Measurements from ENCODE around the gene PKP4.

The PKP4 gene

DNA sequence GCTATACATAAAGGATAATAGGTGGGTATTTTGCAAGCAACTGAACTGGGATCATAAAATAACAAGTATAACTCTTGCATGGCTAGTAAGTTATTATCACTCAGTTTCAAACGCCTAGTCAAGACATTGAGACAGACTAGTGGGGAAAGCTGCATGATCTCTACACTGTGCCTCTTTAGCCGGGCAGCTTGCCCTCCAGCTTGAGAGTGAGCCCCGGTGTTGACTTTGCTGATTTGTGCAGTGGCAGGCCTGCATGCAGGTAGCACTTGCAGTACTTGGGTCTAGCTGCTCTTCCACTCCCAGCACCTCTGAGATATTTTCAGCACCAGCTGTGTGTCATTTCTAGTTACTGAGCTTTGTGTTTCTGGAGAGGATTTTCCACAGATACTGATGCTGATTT is 219.5 kb downstream of the PKP4 start:
- no peak overlapping the region for H3K4me3 ChIP-seq (ENCODE audit: low read length)
- TF ChIP-seq, protein P1, sequence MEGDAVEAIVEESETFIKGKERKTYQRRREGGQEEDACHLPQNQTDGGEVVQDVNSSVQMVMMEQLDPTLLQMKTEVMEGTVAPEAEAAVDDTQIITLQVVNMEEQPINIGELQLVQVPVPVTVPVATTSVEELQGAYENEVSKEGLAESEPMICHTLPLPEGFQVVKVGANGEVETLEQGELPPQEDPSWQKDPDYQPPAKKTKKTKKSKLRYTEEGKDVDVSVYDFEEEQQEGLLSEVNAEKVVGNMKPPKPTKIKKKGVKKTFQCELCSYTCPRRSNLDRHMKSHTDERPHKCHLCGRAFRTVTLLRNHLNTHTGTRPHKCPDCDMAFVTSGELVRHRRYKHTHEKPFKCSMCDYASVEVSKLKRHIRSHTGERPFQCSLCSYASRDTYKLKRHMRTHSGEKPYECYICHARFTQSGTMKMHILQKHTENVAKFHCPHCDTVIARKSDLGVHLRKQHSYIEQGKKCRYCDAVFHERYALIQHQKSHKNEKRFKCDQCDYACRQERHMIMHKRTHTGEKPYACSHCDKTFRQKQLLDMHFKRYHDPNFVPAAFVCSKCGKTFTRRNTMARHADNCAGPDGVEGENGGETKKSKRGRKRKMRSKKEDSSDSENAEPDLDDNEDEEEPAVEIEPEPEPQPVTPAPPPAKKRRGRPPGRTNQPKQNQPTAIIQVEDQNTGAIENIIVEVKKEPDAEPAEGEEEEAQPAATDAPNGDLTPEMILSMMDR (IDR thresholded peaks at IDR 0.05; ENCODE audit: insufficient read depth, low read depth, low read length, missing control alignments) = no peak

DNA sequence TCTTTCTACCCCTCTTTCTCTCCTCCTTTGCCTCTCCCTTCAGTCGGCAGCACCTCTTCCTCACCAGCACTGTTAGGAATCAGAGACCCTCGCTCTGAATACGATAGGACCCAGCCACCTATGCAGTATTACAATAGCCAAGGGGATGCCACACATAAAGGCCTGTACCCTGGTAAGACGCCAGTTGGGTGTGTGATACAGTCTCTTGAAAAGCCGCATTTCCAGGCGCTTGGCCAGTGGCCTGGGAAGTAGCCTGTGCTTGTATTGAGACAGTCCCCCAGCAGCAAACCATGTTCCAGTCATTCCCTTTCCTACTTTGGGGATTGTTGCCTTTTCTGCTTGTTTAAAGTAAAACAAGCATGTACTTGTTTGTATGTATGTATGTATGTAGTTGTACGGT is 219.9 kb downstream of the PKP4 start:
- H3K4me3 ChIP-seq (ENCODE audit: low read length) = no peak overlapping the region
- no peak for DNase-seq (ENCODE audit: low read depth)
- TF ChIP-seq, protein P1 (IDR thresholded peaks at IDR 0.05; ENCODE audit: insufficient read depth, low read depth, low read length, missing control alignments) = no peak

More for the DNA sequence above, 219.5 kb downstream of the PKP4 start:
- DNase-seq (ENCODE audit: low read depth) = no peak

DNA sequence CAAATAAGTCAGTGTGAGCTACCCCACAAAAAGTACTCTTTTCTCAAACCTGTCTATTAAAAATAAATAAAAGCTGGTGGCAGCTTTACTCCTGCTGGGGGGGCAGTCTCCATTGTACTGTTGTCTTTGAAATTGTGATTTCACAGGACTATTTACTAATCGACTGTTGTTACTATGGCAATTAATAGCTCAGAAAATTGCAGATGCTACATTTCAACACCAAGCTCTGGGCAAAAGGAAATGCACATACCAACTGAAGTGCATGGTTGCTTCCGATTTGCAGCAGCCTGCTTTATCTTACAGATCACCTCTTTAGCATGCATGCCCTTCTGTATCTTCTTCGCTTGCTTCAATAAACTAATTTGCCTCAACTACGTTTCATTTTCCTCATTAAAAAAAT is 220.8 kb downstream of the PKP4 start:
- no peak for DNase-seq (ENCODE audit: low read depth)
- no peak overlapping the region for H3K4me3 ChIP-seq (ENCODE audit: low read length)
- TF ChIP-seq, protein P1 (IDR thresholded peaks at IDR 0.05; ENCODE audit: insufficient read depth, low read depth, low read length, missing control alignments) = no peak

- DNase-seq (ENCODE audit: low read depth) = no peak
- no peak overlapping the region for H3K4me3 ChIP-seq (ENCODE audit: low read length)
- TF ChIP-seq, protein P1 (IDR thresholded peaks at IDR 0.05; ENCODE audit: insufficient read depth, low read depth, low read length, missing control alignments) = no peak
These were observed 225.1 kb downstream of the PKP4 start for GRCh38 chr2:158681816-158682215.

DNA sequence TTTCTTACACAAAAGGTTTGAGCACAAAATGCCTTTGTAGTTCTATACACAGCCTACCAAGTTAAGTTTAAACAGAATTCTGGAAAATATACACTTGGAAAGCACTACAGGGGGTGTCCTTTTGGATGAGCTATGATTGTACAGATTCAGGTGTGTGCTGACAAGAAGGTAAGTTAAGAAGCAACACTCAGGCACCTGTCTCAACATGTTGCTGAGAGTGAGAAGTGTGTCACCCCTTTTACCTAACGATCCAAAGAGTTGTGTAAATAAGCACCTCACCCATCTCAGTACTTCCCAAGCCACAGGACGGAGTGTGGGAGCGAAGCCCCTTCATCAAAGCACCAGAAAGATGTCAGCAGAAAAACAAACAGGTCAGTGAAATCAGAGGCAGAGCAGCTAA is 228.9 kb downstream of the PKP4 start:
- TF ChIP-seq, protein P1 (IDR thresholded peaks at IDR 0.05; ENCODE audit: insufficient read depth, low read depth, low read length, missing control alignments) = no peak
- H3K4me3 ChIP-seq (ENCODE audit: low read length) = peak overlapping the region; percentile 6
- peak; percentile 92 for DNase-seq (ENCODE audit: low read depth)

GRCh38 chr2:158686210-158686691 is 229.5 kb downstream of the PKP4 start:
- TF ChIP-seq, protein P1 (IDR thresholded peaks at IDR 0.05; ENCODE audit: insufficient read depth, low read depth, low read length, missing control alignments) = no peak
- no peak overlapping the region for H3K4me3 ChIP-seq (ENCODE audit: low read length)
- DNase-seq (ENCODE audit: low read depth) = peak; percentile 18

DNA sequence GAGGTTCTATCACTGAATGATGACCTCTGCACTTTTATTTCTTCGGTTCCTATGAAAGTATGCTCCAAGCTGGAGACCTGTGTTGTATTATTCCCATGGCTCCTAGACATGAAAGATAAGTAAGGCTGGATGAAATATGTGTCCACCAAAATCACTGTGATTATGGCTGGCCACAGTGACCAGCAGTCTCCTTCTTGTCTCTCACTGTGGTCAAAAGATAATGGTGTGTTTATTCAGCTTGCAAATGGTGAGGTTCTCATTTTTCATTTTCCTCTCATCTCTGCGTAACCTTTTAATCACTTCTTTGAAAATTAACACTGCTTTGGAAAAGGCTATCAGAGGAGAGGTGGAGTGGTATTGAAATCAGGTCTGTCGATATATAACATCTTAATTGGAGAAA is 230.6 kb downstream of the PKP4 start:
- TF ChIP-seq, protein P1 (IDR thresholded peaks at IDR 0.05; ENCODE audit: insufficient read depth, low read depth, low read length, missing control alignments) = no peak
- no peak for DNase-seq (ENCODE audit: low read depth)
- H3K4me3 ChIP-seq (ENCODE audit: low read length) = no peak overlapping the region

Data from epithelial cell of esophagus (primary cell).